PC-9 (cell line): ENCODE data around the gene TLE3.

Experiments
- EZH2 ChIP-seq: fragments of 200-600 bp; sonication (generic); IDR thresholded peaks from 2 replicates; pipeline ENCODE4 v1.8.0; 2017; ENCODE audit warnings: antibody characterized with exemption, low read depth
- TF ChIP-seq, protein P1 (sequence below): fragments of 200-600 bp; sonication (generic); conservative IDR thresholded peaks from 2 replicates; pipeline ENCODE4 v1.6.1; 2017; ENCODE audit warnings: mixed run types, antibody characterized with exemption, mild to moderate bottlenecking, moderate library complexity

DNA sequence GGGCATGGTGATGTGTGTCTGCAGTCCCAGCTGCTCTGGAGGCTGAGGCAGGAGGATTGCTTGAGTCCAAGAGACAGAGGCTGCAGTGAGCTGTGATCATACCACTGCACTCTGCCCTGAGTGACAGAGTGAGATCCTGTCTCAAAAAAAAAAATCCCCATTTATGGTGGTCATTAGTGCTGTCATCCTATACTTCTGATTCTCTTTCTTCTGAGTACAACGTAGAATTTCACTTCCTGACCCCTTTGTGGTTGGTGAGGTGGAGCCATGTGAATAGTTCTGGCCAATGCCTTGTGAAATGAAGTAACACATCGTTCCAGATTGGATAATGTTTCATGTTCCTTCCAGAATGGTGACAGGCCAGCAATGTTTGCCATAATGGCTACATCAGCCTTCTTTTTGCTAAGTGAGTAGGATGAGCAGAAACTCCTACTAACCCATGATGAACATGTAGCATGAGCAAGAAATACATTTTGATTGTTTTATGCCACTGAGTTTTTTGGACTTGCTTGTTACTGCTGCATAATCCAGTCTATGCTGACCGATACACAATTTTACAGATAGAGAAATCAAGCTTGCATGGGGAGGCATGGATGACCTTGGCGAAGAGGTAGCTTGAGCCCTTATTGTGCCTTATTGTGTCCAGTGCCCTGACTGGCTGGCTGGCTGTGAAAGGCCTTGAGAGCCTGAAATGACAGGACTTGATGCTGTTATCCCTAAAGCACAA, 30.9 kb upstream of the TLE3 start:
- TF ChIP-seq, protein P1, sequence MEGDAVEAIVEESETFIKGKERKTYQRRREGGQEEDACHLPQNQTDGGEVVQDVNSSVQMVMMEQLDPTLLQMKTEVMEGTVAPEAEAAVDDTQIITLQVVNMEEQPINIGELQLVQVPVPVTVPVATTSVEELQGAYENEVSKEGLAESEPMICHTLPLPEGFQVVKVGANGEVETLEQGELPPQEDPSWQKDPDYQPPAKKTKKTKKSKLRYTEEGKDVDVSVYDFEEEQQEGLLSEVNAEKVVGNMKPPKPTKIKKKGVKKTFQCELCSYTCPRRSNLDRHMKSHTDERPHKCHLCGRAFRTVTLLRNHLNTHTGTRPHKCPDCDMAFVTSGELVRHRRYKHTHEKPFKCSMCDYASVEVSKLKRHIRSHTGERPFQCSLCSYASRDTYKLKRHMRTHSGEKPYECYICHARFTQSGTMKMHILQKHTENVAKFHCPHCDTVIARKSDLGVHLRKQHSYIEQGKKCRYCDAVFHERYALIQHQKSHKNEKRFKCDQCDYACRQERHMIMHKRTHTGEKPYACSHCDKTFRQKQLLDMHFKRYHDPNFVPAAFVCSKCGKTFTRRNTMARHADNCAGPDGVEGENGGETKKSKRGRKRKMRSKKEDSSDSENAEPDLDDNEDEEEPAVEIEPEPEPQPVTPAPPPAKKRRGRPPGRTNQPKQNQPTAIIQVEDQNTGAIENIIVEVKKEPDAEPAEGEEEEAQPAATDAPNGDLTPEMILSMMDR = no peak
- TF ChIP-seq EZH2 = no peak
